GM18870 (cell line): ENCODE measurements around the gene DPY19L2.
"Not testable (repeated sequence)": the region's sequence is repeated elsewhere in the genome, so short reads cannot be mapped to it uniquely, and the experiment has no call there.

Experiments used
- ATAC-seq: cut with Tn5 transposase; IDR thresholded peaks from one replicate; pipeline ENCODE4 v1.9.1; 2021; ENCODE audit warnings: moderate library complexity; ENCODE audit not compliant: unreplicated experiment

DPY19L2 gene

DNA sequence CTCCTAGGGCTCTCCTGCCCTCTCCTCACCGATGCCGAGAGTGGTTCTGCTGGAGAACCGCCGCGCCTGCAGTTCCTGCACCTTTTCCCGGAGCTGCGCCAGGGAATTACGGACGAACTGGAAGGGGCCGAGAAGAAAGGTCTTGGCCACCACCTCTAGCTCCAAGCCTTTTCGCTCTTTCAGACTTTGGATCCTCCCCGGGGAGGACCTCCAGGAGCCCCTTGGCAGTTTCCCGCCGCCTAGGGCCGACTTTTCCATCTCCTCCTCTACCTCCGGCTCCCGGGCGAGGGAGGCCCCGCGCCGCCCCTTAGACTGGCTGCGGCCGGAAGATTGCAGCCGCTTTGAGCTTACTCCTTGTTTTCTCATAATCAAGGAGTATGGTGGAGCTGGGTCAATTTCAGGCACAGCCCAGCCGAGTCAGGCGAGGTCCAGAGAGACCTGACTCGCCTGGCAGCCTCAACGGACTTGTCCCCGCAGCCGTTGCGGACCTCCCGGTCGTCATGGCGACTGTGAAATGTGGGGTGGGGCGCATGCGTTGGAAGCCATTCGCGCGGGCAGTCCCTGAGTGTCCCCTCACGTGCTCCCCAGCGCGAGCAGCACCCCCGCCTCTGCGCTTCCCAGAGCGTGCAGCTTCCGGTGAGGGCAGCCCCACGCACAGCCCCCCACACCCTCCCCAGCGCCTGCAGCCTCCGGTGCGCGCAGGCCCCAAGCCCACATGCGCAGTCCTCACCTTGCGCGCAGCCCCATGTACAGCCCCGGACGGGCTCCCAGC is at the start of gene DPY19L2:
DPY19L2 (minus strand) TSS at position 466 of the 772 bp plus-strand sequence; CDS start at position 366, 100 bp downstream.
- ATAC-seq = peak; percentile 50

DNA sequence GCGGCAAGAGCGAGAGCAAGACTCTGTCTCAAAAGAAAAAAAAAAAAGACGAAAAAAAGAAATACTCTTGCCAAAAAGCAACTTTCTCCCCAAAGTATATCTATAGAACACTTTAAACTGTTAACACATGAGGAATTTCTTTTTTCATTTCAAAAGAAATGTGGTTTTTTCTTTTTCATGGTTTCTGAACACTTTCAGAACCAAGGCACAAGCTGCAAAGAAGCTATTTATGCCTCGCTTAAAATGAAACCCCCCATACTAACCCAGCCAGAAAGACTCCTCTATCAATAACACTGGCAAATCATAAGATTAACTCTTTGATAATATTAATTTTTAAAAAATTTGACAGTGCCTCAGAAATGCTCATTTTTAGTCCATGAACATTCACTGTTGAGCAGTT is 48.6 kb upstream of the DPY19L2 start:
- not testable (repeated sequence) for ATAC-seq

DNA sequence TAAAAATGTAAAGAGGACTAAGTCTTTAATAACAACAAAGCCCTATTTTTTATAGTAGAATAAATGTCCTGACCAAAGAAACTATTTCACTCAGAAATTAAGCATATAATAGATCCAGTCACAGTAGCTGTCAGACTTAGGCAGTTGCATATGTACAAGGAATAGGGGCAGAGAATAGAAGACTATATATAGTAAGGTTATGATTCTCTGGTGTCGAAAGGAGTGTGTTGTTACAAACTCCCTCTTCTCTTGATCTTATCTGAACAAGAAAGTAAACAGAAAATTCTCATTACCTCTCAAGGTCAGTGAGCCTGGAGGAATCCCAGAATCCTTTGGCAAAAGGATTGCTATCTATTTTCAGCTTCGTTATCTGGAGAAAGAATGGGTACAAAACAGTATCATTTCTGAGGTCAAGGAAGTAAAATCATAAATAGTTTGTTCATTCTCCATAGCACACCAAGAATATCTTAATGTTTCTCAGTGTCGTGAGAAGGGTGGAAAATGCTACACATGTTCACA is 46.9 kb upstream of the DPY19L2 start:
- ATAC-seq = not testable (repeated sequence)

DNA sequence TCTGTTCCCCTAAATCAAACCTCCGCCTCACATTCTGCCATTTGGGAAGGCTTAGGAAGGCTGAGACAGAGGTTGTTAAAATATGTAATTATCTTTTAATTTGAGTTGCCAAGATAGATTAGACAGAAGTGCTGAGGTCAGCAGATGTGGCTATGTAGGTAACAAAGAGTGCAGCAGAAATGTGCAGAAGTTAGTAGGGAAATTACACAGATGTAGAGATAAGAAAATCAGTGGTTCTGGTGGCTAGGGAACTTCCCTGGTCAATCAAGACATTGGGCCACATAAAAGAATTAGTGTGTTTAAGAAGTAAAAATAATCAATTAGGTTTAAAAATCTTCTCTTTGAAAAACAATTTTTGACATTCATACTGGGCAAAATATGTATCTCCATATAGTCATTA is 46.1 kb upstream of the DPY19L2 start:
- ATAC-seq = not testable (repeated sequence)

DNA sequence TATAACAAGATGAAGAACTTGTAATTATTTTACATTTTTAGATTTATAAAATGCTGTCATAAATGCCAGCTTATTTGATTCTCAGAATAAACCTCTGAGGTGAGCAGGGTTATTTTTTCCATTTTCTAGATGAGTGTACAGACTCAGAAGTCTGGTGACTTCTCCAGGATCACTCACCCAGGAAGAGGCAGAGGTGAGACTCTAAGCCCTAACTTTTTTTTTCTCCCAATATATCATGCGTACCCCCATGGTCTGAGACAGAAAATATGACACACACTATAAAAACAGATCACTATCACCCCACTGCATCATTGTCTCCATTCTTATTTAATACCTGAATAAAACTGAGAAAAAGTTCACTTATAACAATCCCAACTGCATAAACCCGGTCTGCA is 45.4 kb upstream of the DPY19L2 start:
- not testable (repeated sequence) for ATAC-seq

DNA sequence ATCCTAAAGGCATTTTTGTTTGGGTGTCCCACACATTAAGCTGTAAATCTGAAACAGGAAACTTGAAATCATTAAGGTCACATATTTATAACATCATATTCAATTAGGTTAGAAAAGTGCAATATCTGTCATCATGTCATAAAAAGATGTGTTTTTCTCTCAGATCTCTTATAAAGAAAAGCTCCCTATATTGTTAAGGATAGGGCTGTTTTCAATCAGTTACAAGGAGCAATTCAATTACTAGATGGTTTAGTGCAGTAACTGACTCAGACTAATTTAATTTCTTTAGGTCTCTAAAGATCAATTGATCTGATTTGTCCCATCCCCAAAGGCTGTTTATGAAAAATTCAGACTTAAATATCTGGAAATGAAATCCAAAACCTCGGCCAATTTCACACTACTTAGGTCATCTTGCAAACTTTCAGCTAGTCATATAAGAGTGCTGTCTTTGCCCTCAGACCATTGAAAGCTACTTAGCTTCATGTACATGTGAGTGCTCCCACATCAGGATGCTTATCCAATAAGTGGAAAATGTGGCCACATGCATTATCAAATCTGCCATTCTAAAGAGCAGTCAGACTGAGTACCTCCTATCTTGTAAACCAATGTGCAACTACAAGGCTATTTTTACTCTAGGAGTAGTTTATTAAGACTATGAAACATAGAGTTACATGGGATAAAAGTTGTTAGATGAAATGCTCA is 44.8 kb upstream of the DPY19L2 start:
- ATAC-seq = not testable (repeated sequence)

DNA sequence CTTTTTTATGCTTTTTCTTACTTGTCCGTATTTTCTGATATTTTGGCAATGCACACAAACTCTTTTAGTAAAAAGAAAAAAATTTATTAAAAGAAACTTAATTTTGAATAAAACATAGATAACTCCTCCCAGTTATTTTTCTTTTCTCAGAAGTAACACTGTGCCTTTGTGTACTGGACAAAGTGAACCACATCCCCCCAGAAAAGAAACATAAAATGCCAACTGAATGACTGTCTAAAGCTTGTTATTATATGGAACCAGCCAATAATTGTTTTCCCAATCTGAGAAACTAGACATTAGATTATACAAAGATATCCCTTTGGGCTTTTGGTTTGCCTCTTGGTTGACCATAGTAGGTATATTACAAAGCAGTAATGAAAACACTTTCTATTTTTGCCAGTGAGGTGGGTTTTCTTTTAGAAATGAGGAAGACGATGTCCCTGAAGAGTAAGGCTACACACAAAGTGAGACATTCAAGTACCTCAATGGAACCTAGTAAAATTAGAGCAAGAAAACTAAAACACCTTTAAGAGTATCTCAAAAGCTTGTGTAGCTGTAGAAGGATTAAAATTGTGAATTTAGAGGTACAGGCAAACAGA is 44.2 kb upstream of the DPY19L2 start:
- ATAC-seq = not testable (repeated sequence)

DNA sequence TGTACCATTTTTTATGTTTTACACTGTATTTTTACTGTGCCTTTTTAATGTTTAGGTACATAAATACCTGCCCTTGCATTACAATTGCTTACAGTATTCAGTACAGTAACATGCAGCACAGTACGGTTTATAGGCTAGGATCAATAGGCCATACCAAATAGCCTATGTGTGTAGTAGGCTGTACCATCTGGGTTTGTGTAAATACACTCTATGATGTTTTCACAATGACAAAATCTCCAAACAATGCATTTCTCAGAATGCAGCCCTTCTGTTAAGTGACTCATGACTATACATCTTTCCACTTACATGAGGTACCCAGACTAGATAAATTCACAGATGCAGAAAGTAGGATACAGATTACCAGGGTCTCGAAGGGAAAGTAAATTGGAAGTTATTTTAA is 43.0 kb upstream of the DPY19L2 start:
- not testable (repeated sequence) for ATAC-seq

DNA sequence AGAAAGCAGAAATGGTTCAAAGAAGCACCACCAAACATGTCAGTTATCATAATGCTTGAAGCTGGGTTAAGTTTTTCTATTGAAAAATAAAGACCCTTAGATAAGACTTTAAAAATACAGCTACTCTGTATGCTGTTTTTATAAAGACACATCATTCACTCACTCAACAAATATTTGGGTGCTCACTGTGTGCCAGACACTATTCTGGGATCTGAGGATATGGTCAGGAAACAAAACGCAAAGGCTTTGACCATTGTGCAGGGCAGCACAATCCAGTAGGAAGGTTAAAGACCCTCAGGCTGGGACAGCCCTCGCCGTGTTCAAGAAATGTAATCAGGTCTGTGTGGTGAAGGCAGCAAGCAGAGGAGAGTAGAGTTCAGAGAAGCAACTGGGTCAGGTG is 38.0 kb upstream of the DPY19L2 start:
- ATAC-seq = no peak

DNA sequence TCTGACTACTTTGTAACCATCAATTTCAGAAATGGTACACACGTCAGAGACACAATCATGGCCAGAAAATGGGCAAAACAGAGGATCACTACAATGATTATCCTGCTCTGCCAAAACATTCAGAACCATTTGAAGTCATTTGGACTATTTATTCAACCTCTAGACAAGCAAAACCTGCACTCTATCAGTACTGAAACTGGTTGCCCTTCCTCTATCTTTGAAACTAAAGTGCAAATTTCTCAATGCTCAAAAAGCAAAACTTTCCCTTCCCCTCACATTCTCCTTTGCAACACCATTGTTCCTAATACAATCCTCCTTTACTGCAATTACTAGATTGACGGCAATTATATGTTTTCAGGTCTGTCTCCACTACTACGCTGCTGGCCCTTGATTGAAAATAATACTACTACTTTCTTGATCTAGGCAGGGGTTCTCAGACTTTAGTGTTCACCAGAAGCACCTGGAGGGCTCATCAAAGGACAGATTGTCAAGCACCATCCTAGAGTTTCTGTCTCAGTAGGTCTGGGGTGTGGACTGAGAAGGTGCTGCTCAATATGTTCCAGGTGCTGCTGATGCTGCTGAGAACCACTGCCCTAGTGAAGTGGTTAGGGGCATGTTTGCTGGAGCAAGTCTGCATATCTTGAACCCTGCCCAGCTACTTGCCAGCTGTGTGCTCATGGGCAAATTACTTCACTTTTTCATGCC is 31.5 kb upstream of the DPY19L2 start:
- ATAC-seq = not testable (repeated sequence)

DNA sequence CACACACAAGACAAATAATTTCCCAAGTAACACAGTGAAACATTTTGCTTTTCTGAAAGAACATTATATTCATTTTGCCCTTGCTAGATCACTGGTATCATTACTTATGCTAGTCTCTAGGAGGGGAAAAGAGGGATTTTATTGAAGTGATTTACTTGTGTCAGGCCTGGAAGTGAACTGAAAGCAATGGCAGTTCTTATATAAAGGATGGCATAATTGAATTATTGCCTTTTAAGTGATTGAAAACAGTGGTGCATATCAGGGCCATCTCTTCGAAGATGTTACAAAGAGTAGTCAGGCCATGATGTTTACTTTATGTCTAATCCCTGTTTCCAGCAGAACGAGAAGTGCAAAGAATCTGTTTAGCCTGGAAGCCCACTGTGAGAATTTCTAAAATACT is 30.7 kb upstream of the DPY19L2 start:
- not testable (repeated sequence) for ATAC-seq

DNA sequence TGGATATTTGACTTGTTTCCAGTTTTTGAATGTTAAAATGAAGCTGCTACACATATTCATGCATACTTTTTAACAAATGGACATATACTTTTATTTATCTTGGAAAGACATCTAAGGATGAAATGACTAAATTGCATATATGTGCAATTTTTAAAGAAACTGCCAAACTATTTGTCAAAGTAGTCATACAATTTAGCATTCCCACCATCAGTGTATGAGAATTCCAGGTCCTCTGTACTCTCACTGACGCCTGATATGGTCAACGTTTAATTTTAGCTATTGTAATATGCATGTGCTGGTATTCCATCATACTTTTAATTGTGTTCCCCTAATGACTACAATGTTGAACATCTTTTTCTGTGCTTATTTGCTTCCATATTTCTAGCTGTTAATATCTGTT is 22.5 kb upstream of the DPY19L2 start:
- ATAC-seq = not testable (repeated sequence)

DNA sequence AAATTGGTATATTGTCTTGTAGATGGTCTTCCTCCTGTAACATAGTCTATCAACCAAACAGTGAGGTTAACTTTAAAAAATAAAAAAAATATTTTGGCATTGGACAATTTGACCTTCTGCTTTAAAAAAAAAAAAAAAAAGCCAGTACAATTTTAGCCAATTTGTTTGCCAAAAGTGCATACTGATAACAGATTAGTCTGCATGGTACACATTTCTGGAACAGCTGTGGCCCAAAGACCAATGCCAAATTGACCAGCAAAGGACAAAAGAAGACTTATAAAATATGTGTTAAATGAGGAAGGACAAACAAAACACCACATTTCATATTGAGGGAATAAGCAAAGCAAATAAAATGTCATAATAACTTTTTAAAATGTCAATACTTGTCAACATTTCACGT is 20.8 kb upstream of the DPY19L2 start:
- not testable (repeated sequence) for ATAC-seq

DNA sequence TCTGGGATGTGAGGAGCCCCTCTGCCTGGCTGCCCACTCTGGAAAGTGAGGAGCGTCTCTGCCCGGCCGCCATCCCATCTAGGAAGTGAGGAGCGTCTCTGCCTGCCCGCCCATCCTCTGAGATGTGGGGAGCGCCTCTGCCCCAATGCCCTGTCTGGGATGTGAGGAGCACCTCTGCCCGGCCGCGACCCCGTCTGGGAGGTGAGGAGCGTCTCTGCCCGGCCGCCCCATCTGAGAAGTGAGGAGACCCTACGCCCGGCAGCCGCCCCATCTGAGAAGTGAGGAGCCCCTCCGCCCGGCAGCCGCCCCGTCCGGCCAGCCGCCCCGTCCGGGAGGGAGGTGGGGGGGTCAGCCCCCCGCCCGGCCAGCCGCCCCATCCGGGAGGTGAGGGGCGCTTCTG is 18.3 kb upstream of the DPY19L2 start:
- not testable (repeated sequence) for ATAC-seq

DNA sequence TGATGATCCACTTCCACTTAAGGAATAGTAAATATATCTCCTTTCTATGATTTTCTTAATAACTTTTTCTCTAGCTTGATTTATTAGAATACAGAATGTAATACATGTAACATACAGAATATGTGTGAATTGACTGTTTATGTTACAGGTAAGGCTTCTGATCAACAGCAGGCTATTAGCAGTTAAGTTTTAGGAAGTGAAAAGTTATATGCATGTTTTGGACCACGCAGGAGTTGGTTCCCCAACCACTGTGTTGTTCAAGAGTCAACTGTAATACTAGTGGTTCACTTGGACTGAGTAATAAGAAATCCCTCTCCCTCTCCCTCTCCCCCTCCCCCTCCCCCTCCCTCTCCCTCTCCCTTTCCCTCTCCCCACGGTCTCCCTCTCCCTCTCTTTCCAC is 17.5 kb upstream of the DPY19L2 start:
- not testable (repeated sequence) for ATAC-seq

DNA sequence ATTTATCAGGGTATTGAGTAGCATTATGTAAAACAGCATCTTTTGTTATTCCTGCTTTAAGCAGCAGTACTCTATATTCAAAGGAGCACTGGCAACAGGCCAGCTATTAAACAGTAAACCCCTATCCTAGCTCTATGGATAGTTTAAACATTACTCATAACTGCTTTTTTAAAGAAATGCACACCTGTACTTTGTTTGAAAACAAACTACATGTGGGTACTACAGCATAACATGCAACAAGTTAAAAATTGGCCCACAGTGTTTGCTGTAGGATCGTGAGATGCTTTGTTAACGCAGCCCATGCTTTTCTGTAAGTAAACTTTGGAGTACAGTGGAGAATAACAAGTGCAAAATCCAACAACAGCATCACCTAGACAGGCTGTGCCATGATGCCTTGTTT is 14.3 kb upstream of the DPY19L2 start:
- not testable (repeated sequence) for ATAC-seq

DNA sequence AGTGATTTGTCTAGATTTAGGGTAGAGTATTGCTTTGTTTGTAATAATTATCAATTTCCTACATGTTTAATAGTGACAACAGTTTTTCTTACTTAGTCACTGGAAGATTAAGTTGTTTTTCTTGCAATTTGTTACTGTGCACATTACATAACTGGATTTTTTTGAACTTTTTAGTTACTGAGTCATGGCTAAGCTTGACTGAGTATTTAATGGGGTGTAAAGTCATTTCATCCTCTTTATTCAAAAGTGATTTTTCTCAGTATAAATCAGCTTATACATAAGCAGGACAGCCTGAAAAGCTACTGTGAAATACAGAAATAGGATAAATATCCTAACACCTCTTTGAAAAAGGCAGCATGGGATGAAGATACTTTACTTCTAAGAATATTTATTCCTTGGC is 12.5 kb upstream of the DPY19L2 start:
- ATAC-seq = not testable (repeated sequence)

DNA sequence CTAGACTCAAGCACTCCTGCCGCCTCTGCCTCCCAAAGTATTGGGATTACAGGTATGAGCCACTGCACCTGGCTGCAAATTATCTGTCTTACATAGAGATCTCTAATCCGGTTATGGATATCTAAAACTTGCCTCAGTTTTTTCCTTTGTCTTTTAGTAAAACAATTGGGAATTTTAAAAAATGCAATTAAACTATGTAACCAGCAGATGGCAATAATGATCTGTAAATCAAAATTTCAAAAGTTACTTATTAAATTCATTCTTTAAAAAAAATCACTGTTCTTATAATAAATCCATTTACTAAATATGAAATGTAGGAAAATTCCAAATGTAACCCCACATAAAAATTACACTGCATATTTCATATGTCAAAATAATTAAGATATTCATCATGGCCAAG is 4.3 kb upstream of the DPY19L2 start:
- ATAC-seq = not testable (repeated sequence)

DNA sequence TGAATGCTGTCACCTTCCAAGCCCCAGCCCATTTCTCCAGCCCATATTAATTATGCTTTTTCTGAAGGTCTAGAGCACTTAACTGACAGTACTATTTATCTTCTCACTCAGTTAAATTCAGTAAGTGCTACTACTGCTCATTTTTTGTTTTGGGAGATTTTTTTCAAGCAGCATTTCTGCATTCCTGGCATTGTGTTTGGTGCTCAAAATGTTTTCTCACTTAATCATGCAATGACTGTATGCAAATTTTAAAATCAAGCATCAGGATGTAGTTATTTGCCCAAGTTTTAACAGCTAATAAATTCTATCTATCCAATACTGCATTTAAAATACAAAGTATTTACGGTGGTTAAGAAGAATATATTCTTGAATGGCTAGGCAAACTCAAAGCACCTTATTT is 1.6 kb upstream of the DPY19L2 start:
- not testable (repeated sequence) for ATAC-seq

DNA sequence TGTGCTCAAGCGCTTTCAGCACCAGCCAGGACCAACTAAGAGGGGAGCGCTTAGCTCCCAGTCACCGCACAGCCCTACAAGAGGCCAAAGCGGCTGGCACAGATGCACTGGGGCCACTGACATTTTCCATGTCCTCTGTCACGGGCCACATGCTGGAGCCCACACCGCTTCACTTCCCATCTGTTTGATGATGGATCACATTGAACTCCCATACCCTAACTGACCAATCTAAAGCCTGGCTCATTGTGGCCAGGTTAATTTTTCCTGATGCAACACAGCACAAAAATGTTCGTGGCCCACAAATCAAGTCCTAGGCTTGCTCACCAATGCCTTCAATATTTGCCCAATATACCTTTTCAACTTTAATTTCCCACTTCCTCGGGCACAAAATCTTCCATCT is 1.1 kb upstream of the DPY19L2 start:
- not testable (repeated sequence) for ATAC-seq

DNA sequence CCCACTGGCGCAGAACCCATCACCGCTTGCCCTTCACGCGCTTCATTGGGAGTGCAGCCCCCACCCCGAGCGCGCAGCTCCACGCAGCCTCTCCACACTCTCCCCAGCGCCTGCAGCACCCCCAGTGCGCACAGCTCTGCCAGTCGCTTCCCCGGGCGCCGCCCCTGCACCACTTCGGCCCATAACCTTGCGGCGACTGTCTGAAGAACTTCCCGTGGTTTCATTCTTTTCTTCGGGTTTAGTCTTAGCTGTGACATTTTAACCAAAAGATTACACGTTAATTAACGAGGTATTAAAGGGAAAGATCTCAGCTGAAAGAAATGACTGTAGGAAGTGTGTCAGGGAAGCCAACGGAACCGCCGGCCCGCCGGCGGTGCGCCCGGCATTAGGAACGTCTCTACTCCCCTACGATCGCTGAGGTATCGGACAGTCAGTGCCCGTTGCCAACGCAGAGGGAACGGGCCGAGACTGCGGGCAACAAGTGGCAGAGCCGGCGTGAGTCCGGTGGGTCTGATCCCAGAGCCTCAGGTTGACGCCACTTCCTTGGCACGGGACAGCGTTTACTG is 590 bp upstream of the DPY19L2 start:
- ATAC-seq = peak; percentile 7
